Measurements from ENCODE around the gene DGAT2L6. TPM values are rescaled to one million over a fixed set of nuclear protein-coding genes. Genes with fewer than 3 reads are reported as not detected.

The DGAT2L6 gene
- total RNA-seq, 1 experiment from 2014 or later: not detected

GRCh38 chrX:70190225-70190624 is 12.9 kb downstream of the DGAT2L6 start:
- ATAC-seq: no peak
- H3K36me3 Mint-ChIP-seq: no peaks in the 10 kb centered on the region
- DNase-seq (ENCODE audit: low spot score): no peak
- H3K27ac Mint-ChIP-seq: no peak overlapping the region
- H3K9me3 Mint-ChIP-seq: peaks cover 6% of the 10 kb centered on the region
- TF ChIP-seq GABPB1 (CRISPR knock-in tag; IDR thresholded peaks at IDR 0.05) (no peak), ZNF425 (CRISPR knock-in tag; conservative IDR thresholded peaks at IDR 0.05) (no peak), NFATC4 (CRISPR knock-in tag; IDR thresholded peaks at IDR 0.05) (no peak), CDX4 (CRISPR knock-in tag; IDR thresholded peaks at IDR 0.05; ENCODE audit: borderline replicate concordance) (no peak), CTCF (IDR thresholded peaks at IDR 0.05) (no peak), ZBTB21 (CRISPR knock-in tag; IDR thresholded peaks at IDR 0.05; ENCODE audit: borderline replicate concordance) (no peak), HMGXB4 (CRISPR knock-in tag; IDR thresholded peaks at IDR 0.05) (no peak), OVOL2 (CRISPR knock-in tag; IDR thresholded peaks at IDR 0.05; ENCODE audit: borderline replicate concordance) (no peak), CBFB (CRISPR knock-in tag; IDR thresholded peaks at IDR 0.05; ENCODE audit: low read depth) (no peak), MLX (CRISPR knock-in tag; IDR thresholded peaks at IDR 0.05) (no peak), ZNF423 (CRISPR knock-in tag; IDR thresholded peaks at IDR 0.05) (no peak)
- no peak overlapping the region for H3K4me3 Mint-ChIP-seq
- H3K27me3 Mint-ChIP-seq (ENCODE audit: low read depth): peaks cover 2% of the 10 kb centered on the region; the same call in 1 of the 2 replicates
- POLR2A ChIA-PET: no interaction called here
- H3K4me1 Mint-ChIP-seq: no peaks in the 10 kb centered on the region
- CTCF ChIA-PET: no interaction called here

GRCh38 chrX:70196961-70197720 is 19.9 kb downstream of the DGAT2L6 start:
- Mint-ChIP-seq H3K9me3 (no peaks in the 10 kb centered on the region), H3K4me3 (peak overlapping the region; percentile 34; the same call in 1 of the 2 replicates), H3K36me3 (no peaks in the 10 kb centered on the region), H3K27me3 (ENCODE audit: low read depth) (no peaks in the 10 kb centered on the region; the same call in 1 of the 2 replicates), H3K27ac (no peak overlapping the region), H3K4me1 (no peaks in the 10 kb centered on the region)
- TF ChIP-seq CTCF (IDR thresholded peaks at IDR 0.05) (peak; percentile 40; the same call in 1 of the 2 replicates), ZNF671 (CRISPR knock-in tag; IDR thresholded peaks at IDR 0.05) (no peak)
- DNase-seq (ENCODE audit: low spot score) (peak; percentile 57), ATAC-seq (peak; percentile 76)
- ChIA-PET POLR2A (no interaction called here), CTCF (interaction anchor here (1.0 to 1.3 kb wide), 5 partner anchors 15 to 93 kb away, joined by 3 to 4 read pairs (median 3); partner anchors contain the start of genes KIF4A and PDZD11)

Data from WTC11 (cell line).